LNCaP clone FGC (cell line): ENCODE measurements around the gene TMED1.
"Not testable (repeated sequence)": the region's sequence is repeated elsewhere in the genome, so short reads cannot be mapped to it uniquely, and the experiment has no call there.

Experiments used
- DNase-seq: peaks from one replicate; pipeline ENCODE4 v3.0.0-alpha.2; 2011; ENCODE audit warnings: low read depth
- H3K4me3 ChIP-seq: 2 replicates; pipeline ENCODE4 v1.5.1; 2011; ENCODE audit warnings: mild to moderate bottlenecking, low read depth, low read length, control low read depth
- TF ChIP-seq, protein P1 (sequence below): IDR thresholded peaks from 2 replicates; pipeline ENCODE4 v1.5.1; 2012; ENCODE audit warnings: mild to moderate bottlenecking; ENCODE audit not compliant: control insufficient read depth, insufficient read depth; ENCODE audit errors: extremely low read depth

Gene TMED1

DNA sequence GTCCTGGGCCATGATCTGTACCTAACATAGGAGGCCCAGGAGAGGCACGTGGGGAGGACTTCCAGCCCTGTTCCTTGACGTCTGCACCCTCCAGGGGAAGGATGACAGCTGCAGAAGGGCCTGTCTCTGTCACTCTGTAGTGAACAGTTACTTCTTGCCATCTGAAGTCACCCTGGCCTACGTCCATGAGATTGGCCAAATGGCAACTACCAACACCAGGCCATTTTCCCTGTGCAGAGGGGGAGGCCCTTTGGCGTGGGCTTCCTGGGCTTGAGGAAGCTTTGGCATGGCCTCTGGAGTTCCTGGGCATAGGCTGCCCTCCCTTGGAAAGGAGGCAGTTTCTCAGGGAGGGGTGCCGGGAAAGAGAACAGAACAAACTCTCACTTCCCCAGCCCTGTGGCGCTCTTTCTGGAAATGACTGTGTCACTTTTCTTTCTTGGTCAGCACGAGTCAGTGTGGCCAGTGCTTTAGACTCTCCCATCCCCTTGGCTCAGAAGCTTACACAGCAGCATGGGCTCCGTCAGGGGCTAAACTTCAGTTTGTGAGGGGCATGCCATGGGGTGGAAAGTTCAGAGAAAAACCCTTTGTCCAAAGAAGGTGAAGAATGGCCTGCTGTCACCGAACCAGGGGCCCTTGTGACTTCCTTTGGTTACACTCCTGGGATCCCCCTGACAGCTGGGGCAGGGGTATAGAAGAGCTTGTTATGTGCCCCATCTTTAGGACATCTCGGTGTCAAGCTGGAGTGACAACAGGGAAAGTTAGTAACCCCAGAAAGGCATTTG, 40.6 kb upstream of the TMED1 start:
- H3K4me3 ChIP-seq: no peak overlapping the region
- no peak for DNase-seq
- TF ChIP-seq, protein P1, sequence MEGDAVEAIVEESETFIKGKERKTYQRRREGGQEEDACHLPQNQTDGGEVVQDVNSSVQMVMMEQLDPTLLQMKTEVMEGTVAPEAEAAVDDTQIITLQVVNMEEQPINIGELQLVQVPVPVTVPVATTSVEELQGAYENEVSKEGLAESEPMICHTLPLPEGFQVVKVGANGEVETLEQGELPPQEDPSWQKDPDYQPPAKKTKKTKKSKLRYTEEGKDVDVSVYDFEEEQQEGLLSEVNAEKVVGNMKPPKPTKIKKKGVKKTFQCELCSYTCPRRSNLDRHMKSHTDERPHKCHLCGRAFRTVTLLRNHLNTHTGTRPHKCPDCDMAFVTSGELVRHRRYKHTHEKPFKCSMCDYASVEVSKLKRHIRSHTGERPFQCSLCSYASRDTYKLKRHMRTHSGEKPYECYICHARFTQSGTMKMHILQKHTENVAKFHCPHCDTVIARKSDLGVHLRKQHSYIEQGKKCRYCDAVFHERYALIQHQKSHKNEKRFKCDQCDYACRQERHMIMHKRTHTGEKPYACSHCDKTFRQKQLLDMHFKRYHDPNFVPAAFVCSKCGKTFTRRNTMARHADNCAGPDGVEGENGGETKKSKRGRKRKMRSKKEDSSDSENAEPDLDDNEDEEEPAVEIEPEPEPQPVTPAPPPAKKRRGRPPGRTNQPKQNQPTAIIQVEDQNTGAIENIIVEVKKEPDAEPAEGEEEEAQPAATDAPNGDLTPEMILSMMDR: no peak

DNA sequence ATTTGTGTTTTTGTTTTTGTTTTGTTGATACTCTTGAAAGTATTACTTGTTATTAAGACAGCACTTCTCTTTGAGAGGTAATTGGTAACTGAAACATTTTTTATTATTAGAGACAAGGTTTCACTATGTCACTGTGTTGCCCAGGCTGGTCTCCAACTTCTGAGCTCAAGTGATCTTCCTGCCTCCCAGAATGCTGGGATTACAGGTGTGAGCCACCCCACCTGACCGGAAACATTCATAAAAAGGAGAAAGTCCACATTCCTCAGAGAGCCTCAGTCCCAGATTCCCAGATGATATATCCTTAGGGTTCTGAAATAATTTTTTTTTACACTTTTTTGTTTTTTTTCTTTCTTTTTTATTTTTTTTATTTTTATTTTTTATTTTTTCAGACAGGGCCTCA, 38.0 kb upstream of the TMED1 start:
- DNase-seq: no peak
- TF ChIP-seq, protein P1: no peak
- H3K4me3 ChIP-seq: no peak overlapping the region

DNA sequence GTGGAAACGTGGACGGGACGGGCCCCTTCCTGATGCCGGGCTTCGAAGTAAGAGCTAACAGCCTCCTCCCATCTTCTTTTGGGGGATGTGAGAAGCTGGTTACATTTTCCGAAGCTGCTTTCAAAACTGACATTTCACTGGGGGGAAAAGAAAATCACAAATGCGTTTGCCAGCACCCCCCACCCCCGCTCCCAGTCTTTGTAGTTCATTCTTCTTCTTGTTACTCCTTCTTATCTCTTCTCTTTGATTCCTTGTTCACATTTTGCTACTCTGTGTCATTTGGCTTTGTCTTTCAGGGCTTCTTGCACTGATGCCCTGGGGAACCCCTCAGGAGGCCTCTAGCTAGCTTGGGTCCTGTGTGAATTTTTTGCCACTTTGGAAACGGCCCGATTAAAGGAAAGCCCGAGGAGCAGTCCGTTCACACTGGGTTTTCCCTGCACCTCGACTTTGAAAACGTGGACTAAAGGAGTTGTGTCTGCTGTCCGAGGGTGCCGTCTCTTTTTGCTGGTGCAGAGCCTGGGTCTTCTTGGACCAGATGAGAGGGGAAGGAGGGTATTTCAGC, 36.6 kb upstream of the TMED1 start:
- TF ChIP-seq, protein P1: no peak

DNA sequence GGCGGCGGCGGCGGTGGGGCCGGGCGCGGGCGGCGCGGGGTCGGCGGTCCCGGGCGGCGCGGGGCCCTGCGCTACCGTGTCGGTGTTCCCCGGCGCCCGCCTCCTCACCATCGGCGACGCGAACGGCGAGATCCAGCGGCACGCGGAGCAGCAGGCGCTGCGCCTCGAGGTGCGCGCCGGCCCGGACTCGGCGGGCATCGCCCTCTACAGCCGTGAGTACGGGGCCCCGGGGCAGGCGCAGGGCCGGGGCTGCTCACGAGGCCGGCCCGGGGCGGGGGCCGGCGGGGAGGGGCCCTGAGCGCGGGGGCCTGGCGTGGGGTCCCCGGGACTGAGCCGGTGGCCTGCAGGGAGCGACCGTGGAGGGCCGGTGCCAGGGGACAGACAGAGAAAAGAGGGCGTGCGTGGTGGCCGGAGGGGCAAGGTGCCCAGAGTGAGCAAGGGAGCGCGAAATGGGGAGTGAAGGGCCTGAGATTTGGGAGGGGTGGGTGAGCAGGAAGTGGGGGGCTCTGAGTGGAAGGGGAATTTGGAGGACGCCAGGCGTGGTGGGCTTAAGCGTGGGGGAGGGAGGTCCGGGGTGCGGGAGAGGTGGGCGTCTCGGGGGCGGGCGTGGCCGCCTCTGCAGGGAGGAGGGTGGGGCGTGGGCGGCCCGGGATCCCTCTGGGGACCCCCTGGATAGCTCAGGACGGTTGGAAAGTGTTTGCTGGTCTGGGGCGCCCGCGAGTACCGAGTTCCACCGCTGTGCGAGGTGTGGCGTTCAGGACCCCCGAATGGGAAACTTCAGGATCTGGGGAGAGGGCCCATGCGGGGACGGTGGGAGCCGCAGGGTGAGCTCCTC, 35.9 kb upstream of the TMED1 start:
- peak overlapping the region; percentile 78 for H3K4me3 ChIP-seq
- DNase-seq: no peak
- TF ChIP-seq, protein P1: 0 out of 2 replicates have a peak, but pooled peaks have one; percentile 11

More for the DNA sequence above, 36.6 kb upstream of the TMED1 start:
- H3K4me3 ChIP-seq: peak overlapping the region; percentile 78
- no peak for DNase-seq

DNA sequence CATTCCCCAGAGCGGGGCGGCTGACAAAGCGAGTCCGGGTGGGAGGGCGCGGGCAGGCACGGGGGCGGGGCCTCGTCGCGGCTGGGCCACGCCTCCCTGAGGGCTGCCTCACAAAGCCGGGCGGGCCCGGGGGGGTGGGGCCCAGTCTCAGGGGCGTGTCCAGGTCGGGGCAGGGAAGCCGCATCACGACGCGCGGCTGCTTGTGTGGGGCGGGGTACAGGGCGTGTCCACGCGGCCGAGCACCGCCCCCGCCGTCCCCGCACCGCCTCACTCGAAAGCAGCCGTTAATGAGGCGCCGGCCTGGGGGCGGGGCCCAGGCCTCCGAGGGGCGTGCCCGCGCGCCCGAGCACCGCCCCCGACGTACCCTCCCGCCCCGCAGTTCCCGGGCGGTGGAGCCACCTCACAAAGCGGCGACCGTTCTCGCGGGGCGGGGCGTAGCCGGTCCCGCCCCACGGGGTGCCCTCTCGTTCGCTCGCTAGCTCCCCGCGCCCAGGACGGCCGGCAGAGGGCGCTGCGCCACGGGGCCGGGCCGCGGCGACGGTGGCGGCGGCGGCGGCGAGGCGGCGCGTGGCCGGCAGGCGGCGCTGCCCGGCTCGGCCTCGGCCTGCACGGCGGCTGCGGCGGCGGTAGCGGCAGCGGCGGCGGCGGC, 35.1 kb upstream of the TMED1 start, which contains the start of gene CARM1:
CARM1 (plus strand) TSS at position 599 of the 649 bp plus-strand sequence. CDS start 150 bp downstream, outside the sequence.
- peak; percentile 78 for DNase-seq
- TF ChIP-seq, protein P1: peak; percentile 99

DNA sequence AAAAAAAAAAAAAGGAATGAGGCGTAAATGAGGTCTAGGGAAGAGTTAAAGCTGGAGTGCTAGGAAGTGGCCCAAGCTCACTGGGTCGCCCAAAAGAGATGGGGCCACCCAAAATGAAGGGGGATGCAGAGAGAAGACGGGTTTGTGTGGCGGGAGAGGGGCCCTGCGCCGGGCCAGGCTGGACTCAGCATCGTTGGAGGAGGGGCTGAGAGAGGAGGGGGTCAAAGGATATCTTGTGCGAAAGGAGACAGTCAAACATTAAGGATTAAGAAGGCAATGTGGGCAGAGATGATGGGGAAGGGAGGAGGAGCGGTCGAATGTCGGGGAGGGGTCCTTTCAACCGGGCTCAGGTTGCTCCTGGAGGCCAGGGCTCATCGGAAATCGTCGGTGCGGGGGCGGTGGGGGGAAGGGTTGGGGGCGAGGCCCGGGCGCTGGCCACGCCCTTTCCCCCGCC, 34.5 kb upstream of the TMED1 start:
- peak overlapping the region; percentile 44 for H3K4me3 ChIP-seq
- TF ChIP-seq, protein P1: no peak
- DNase-seq: no peak

More for the DNA sequence above, 35.1 kb upstream of the TMED1 start, which contains the start of gene CARM1:
- peak within 1 kb of the TSS; percentile 78 for H3K4me3 ChIP-seq

DNA sequence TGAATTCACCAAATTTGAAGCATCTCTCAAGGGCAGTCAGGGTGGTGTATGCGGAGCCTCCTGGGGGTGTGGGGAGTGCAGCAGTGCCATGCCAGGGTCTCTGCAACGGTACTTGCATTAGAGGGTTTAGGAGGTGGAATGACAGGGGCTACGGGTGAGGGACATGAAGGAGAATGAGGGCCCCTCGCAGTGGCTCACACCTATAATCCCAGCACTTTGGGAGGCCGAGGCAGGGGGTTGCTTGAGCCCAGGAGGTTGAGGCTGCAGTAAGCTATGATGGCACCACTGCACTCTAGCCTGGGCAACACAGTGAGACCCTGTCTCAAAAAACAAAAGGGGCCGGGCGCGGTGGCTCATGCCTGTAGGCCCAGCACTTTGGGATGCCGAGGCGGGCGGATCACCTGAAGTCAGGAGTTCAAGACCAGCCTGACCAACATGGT, 33.9 kb upstream of the TMED1 start:
- H3K4me3 ChIP-seq: not testable (repeated sequence)

More for the DNA sequence above, 33.9 kb upstream of the TMED1 start:
- not testable (repeated sequence) for DNase-seq
